KMS-11 (cell line): ENCODE measurements around the gene PEX10.

Source experiments
- H2AFZ ChIP-seq: fragments of 200-600 bp; sonication (generic); 2 replicates; pipeline ENCODE4 v1.6.1; 2016; ENCODE audit warnings: antibody characterized with exemption, mixed run types, low read depth
- H3K27ac ChIP-seq: fragments of 200-600 bp; sonication (generic); 2 replicates; pipeline ENCODE4 v1.6.1; 2016; ENCODE audit warnings: mild to moderate bottlenecking, mixed run types
- H3K27me3 ChIP-seq: fragments of 200-600 bp; sonication (generic); 2 replicates; pipeline ENCODE4 v1.6.1; 2017; ENCODE audit warnings: mild to moderate bottlenecking, low read depth, mixed run types, moderate library complexity; ENCODE audit not compliant: insufficient read depth
- H3K36me3 ChIP-seq: fragments of 200-600 bp; sonication (generic); 2 replicates; pipeline ENCODE4 v1.6.1; 2017; ENCODE audit warnings: mild to moderate bottlenecking, mixed run types; ENCODE audit not compliant: insufficient read depth
- H3K4me1 ChIP-seq: fragments of 200-600 bp; sonication (generic); 2 replicates; pipeline ENCODE4 v1.6.1; 2016; ENCODE audit warnings: mild to moderate bottlenecking, low read depth, mixed run types; ENCODE audit not compliant: poor library complexity, severe bottlenecking
- H3K4me2 ChIP-seq: fragments of 200-600 bp; sonication (generic); 2 replicates; pipeline ENCODE4 v1.7.0; 2016; ENCODE audit warnings: mild to moderate bottlenecking, mixed run types
- H3K4me3 ChIP-seq: fragments of 200-600 bp; sonication (generic); IDR thresholded peaks from 2 replicates; pipeline ENCODE4 v1.6.1; 2017; ENCODE audit warnings: low read depth, low read length, mixed read lengths; ENCODE audit not compliant: insufficient read depth
- H3K79me2 ChIP-seq: fragments of 200-600 bp; sonication (generic); 2 replicates; pipeline ENCODE4 v1.6.1; 2016; ENCODE audit warnings: low read depth, mixed run types; ENCODE audit not compliant: insufficient read depth
- H3K9ac ChIP-seq: fragments of 200-600 bp; sonication (generic); 2 replicates; pipeline ENCODE4 v1.6.1; 2016; ENCODE audit warnings: mild to moderate bottlenecking, mixed run types
- H4K20me1 ChIP-seq: fragments of 200-600 bp; sonication (generic); 2 replicates; pipeline ENCODE4 v1.6.1; 2016; ENCODE audit warnings: mild to moderate bottlenecking, mixed run types; ENCODE audit not compliant: insufficient read depth
- CTCF ChIP-seq: fragments of 200-600 bp; sonication (generic); conservative IDR thresholded peaks from 2 replicates; pipeline ENCODE4 v1.6.1; 2017; ENCODE audit warnings: low read depth, mild to moderate bottlenecking, antibody characterized with exemption, low read length, moderate library complexity, mixed read lengths

PEX10 gene

GRCh38 chr1:2356911-2357845, 55.2 kb downstream of the PEX10 start:
- no peak overlapping the region for H2AFZ ChIP-seq
- no peak overlapping the region for H3K27ac ChIP-seq
- no peaks in the 10 kb centered on the region for H3K4me1 ChIP-seq
- H4K20me1 ChIP-seq, result no peaks in the 10 kb centered on the region
- H3K27me3 ChIP-seq, result peaks cover 80% of the 10 kb centered on the region
- H3K4me3 ChIP-seq, result no peak overlapping the region
- TF ChIP-seq CTCF, result no peak
- H3K79me2 ChIP-seq, result no peaks in the 10 kb centered on the region
- H3K4me2 ChIP-seq, result no peak overlapping the region
- no peak overlapping the region for H3K9ac ChIP-seq
- no peaks in the 10 kb centered on the region for H3K36me3 ChIP-seq

GRCh38 chr1:2356401-2356800, 56.0 kb downstream of the PEX10 start:
- H4K20me1 ChIP-seq, result no peaks in the 10 kb centered on the region
- no peaks in the 10 kb centered on the region for H3K36me3 ChIP-seq
- TF ChIP-seq CTCF, result no peak
- H3K4me3 ChIP-seq, result no peak overlapping the region
- peaks cover 83% of the 10 kb centered on the region for H3K27me3 ChIP-seq
- no peak overlapping the region for H3K4me2 ChIP-seq
- H2AFZ ChIP-seq, result no peak overlapping the region
- no peak overlapping the region for H3K27ac ChIP-seq
- H3K9ac ChIP-seq, result no peak overlapping the region
- no peaks in the 10 kb centered on the region for H3K4me1 ChIP-seq
- no peaks in the 10 kb centered on the region for H3K79me2 ChIP-seq

GRCh38 chr1:2355373-2356261, 56.7 kb downstream of the PEX10 start:
- no peaks in the 10 kb centered on the region for H3K36me3 ChIP-seq
- H3K4me1 ChIP-seq, result no peaks in the 10 kb centered on the region
- H3K4me2 ChIP-seq, result no peak overlapping the region
- H4K20me1 ChIP-seq, result no peaks in the 10 kb centered on the region
- H3K4me3 ChIP-seq, result no peak overlapping the region
- H3K27me3 ChIP-seq, result peaks cover 84% of the 10 kb centered on the region
- no peak overlapping the region for H3K9ac ChIP-seq
- no peak overlapping the region for H3K27ac ChIP-seq
- no peak for TF ChIP-seq CTCF
- no peaks in the 10 kb centered on the region for H3K79me2 ChIP-seq
- H2AFZ ChIP-seq, result no peak overlapping the region

GRCh38 chr1:2354511-2355372, 57.6 kb downstream of the PEX10 start:
- Histone ChIP-seq H3K27ac (no peak overlapping the region), H3K4me3 (no peak overlapping the region), H3K9ac (no peak overlapping the region), H3K4me1 (no peaks in the 10 kb centered on the region), H3K36me3 (no peaks in the 10 kb centered on the region), H3K27me3 (peaks cover 90% of the 10 kb centered on the region), H3K79me2 (no peaks in the 10 kb centered on the region), H4K20me1 (no peaks in the 10 kb centered on the region), H3K4me2 (no peak overlapping the region), H2AFZ (no peak overlapping the region)
- no peak for TF ChIP-seq CTCF
